Glomerular visceral epithelial cell (primary cell): ENCODE measurements around the gene TTN.

Source experiments
- DNase-seq: peaks from one replicate; pipeline ENCODE4 v3.0.0-alpha.2; 2016; ENCODE audit errors: extremely low spot score

The TTN gene

GRCh38 chr2:178491612-178492011 lies 315.6 kb downstream of the TTN start:
- DNase-seq, result no peak

- DNase-seq, result no peak
Observed at GRCh38 chr2:178485356-178485755, 321.9 kb downstream of the TTN start.

GRCh38 chr2:178484245-178485041 lies 322.8 kb downstream of the TTN start:
- peak; percentile 36 for DNase-seq

DNA sequence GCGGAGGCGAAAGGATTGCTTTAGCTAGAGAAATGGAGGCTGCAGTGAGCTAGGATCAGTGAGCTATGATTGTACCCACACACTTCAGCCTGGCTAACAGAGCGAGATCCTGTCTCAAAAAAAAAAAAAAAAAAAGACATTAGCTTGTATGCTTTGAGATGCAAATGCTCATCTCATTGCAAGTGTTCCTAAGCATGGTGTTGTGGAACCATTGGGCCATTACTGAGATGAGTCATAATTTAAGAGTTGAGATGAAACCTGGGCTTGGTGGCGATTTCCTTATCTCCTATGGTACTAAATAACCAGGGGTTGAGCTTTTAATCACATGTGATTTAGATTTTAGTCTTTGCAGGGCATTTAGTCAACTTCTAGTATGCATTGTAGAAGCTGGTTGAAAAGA lies 324.8 kb downstream of the TTN start:
- DNase-seq, result no peak

- peak; percentile 98 for DNase-seq
Observed at GRCh38 chr2:178480227-178481181, 326.7 kb downstream of the TTN start, which contains the start of gene PLEKHA3. PLEKHA3 (plus strand) TSS chr2:178480457; CDS start chr2:178480870, 413 bp downstream.

DNA sequence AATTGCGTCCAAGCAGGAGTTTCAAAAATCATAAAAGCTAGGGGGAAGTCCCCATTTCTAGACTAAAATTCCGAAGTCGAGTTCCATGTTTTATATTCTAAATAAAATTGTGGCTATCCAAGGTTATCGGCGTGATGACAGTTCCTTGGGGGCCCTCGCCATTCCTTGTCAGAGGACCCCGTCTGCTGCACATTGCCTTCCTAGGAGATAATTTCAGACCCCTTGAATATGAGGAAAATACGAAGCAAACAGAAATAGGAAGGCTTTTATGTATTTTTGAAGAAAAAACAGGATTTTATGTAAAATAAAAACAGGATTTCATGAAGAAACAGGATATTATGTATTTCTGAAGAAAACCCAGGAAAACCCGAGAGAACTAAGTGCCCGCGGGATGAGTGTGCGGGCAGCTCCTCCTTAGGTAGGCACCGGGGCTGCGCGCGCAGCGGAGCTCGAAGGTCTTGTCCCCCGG lies 327.4 kb downstream of the TTN start:
- no peak for DNase-seq

DNA sequence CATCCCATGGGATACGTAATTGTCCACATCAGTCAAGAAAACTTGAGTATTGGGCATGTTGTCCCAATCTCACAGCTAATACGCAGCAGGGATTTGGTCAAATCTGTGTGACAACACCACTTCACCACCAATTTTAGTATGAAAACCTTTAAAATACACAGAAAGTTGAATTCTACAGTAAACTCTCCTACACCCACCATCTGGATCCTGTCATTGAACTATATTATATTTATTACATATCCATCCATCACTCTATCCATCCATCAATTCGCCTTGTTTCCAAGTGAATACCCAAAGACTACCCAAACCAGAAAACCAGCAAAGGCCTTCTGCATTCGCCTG lies 328.0 kb downstream of the TTN start:
- no peak for DNase-seq

DNA sequence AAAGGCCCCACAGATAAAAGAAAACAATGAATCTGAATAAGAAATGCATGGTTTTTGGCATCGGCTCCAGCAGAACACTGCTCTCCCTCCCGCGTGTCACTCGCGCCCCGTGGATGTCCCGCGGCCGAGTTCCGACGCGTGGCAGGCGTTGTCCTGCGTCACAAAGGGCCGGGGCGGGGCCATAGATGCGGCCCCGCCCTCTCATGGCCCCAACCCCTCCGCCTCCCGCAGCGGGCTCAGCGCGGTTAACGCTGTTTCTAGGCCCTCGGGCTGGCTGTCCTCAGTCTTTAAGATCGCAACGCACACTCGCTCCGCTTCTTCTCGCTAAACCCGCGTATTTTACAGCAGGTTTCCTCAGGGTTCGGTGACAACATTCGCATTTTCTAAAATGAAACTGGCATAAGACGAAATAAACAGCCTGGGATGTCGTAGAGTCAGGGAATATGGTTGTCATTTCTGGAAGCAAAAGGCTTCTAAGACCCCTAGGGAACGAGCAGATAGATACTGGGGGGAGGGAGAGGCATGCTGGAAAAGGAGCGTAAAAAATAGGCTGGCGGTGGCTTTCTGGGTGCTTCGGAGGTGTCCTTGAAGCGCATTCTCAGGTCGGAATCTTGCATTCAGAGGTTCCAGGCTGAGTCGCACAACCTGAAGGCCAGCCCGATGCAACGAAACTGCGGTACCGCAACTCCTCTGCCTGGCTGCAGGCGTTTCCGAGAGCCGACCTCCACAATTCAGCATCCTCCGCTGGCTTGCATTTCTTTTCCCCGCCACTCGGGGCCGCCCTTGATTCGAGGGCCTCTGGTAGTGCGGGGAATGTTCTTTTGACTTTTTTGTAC lies 328.6 kb downstream of the TTN start, which contains the start of gene FKBP7:
Gene FKBP7 (minus strand): TSS at position 162 of the 836 bp plus-strand sequence. CDS start 101 bp downstream, at position 61.
- peak; percentile 83 for DNase-seq

GRCh38 chr2:178478130-178478438 lies 329.1 kb downstream of the TTN start:
- DNase-seq, result no peak

- DNase-seq, result peak; percentile 6
Observed at GRCh38 chr2:178477443-178478129, 329.6 kb downstream of the TTN start.

- no peak for DNase-seq
Observed at GRCh38 chr2:178476477-178476876, 330.7 kb downstream of the TTN start.
